LNCAP (cell line): Measurements from ENCODE around the gene P2RY2.

Experiments
- CTCF ChIP-seq: fragments of 450-650 bp; IDR thresholded peaks from 2 replicates; pipeline ENCODE4 v1.5.1; 2017; ENCODE audit warnings: mild to moderate bottlenecking

The P2RY2 gene

GRCh38 chr11:73201888-73202780, 15.9 kb upstream of the P2RY2 start:
- no peak for TF ChIP-seq CTCF

- TF ChIP-seq CTCF, result no peak
Observed at GRCh38 chr11:73203322-73203721, 14.8 kb upstream of the P2RY2 start.

DNA sequence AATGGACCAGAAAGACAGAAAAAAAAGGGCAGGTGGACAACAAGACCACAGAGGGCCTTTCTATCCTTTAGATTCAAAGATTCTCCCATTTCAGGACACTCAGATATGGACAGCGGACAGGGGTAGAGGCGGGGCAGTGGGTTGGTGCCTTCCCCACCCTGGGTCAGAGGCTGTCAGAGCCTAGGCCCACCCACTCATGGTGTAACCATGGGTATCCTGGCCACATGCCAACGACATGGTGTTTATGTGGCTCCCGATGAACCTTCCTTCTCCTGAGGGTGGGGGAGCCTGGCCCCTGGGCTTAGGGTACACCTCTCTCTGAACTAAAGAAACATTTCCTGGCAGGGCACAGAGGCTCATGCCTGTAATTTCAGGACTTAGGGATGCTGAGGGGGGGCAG, 14.3 kb upstream of the P2RY2 start:
- TF ChIP-seq CTCF, result no peak

DNA sequence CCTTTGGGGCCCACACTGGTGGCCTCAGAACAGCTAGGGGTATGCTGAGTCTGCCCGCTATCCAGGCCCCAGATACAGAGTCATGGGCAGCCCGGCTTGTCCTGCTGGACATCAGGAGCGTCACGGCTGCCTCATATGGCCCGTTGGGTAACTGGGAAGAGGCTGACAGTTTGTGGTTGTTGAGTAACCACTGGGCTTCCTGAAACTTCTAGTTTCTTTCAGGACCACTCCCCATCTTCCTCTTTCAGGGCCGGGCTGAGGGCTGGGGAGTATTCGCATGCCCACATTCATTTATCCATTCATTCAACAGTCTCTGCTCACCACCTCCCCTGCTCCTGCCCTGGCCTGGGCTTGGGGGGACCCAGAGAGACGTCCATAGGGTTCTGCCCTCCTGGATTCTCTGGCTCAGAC, 13.4 kb upstream of the P2RY2 start:
- TF ChIP-seq CTCF, result no peak

DNA sequence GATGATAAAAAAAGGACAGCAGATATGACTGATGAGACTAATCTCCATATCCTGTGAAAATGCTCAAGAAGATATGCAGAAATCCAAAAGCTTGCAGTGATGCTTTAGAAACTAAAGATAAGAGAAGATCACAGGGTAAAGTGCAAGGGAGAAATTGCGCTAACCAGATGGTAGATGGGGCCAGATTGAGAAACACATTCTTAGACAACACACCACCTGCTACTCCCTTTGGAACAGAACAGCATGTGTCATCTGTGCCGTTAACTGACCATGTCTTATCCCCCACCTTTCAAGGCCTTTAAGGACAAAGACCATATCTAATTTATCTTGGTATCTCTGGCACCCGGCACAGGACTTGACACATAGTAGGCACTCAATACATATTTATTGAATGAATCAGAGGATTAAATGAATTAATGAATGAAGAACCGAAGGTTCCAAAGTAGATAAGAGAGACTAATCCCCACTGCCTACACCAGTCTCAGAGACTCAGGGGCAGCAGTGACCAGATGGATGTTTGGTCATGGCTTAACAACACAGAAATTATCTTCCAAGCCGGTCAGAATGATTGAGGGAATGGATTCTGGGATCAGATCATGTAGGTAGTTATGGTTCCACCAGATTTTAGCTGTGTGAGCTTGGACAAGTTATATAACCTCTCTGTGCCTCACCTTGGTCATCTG, 12.3 kb upstream of the P2RY2 start:
- TF ChIP-seq CTCF, result no peak

DNA sequence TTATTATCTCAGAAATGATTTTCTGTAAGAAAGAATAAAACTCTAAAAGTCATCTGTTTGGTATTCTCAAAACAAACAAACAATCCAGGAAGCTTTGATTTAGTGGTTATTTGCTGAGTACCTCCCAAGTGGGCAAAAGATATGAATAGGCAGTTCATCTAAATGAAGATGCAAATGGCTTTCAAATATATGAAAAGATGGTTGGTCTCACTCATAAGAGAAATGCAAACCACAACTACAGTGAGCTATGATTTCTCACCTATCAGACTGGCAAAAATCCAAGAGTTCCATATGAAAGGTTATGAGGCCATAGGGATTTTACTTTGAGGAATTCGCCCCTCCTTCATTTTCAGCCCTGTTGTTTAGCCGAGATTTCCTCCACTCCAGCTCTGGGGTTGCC, 11.3 kb upstream of the P2RY2 start:
- no peak for TF ChIP-seq CTCF

DNA sequence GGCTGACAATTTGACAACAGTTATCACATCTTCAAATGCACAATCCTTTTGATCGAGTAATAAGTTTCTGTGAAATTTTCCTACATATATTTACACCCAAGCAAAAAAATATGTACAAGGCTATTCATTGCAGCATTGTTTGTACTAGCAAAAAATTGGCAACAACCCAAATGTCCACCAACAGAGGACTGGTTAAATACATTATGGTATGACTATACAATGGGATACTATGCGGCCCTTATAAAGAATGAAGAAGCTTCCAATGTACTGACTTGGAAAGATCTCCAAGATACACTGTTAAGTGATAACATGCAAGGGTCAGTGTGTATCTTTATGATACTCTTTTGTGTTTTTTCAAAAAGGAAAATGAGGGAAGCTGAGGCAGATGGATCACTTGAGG, 8.2 kb upstream of the P2RY2 start:
- no peak for TF ChIP-seq CTCF
